ENCODE data around the gene SLC17A7.

GRCh38 chr19:49391581-49392399 lies 49.5 kb downstream of the SLC17A7 start:
- TF ChIP-seq CTCF (IDR thresholded peaks at IDR 0.05): peak; percentile 96
- no peak for TF ChIP-seq ZFX (IDR thresholded peaks at IDR 0.05; ENCODE audit: borderline replicate concordance)
